Common myeloid progenitor, CD34-positive (primary cell): ENCODE data around the gene TYRP1.
"Not testable (repeated sequence)": the region's sequence is repeated elsewhere in the genome, so short reads cannot be mapped to it uniquely, and the experiment has no call there.

Experiments used
- CTCF ChIA-PET: fragments of 350-600 bp; sonication (Branson Sonifier 250); formaldehyde crosslinking; loops from one replicate; lab custom pipeline; 2021; ENCODE audit warnings: antibody characterized with exemption; lab: Charles Lee
- POLR2A ChIA-PET: fragments of 350-600 bp; sonication (Branson Sonifier 250); formaldehyde crosslinking; loops from one replicate; lab custom pipeline; 2021; ENCODE audit warnings: antibody characterized with exemption; lab: Charles Lee
- DNase-seq, 3 donors: peaks; one replicate each; pipeline versions ENCODE4 v3.0.0 to v3.0.0-alpha.2; 2013
- H3K27ac ChIP-seq, 2 experiments: 1 replicate in 1 of 2; 2 replicates in 1 of 2; pipeline ENCODE4 v1.7.0; 2013; ENCODE audit warnings: inconsistent platforms in 2 of 2, low read length in 2 of 2, mild to moderate bottlenecking in 2 of 2, low read depth in 1 of 2, moderate library complexity in 1 of 2; ENCODE audit not compliant: severe bottlenecking in 2 of 2, insufficient read depth in 1 of 2, poor library complexity in 1 of 2
- H3K27me3 ChIP-seq, 5 experiments: replicated peaks in 2 of 5; 1 replicate in 3 of 5; 2 replicates in 2 of 5; pipeline versions ENCODE4 v1.6.1 to v1.7.0; 2013; ENCODE audit warnings: low read length in 4 of 5, mild to moderate bottlenecking in 2 of 5, moderate library complexity in 2 of 5, inconsistent platforms in 1 of 5; ENCODE audit not compliant: insufficient read depth in 5 of 5, control insufficient read depth in 4 of 5
- H3K36me3 ChIP-seq, 4 experiments: 1 replicate in 2 of 4; 2 replicates in 2 of 4; pipeline versions ENCODE4 v1.6.1 to v1.7.0; 2013; ENCODE audit warnings: low read length in 3 of 4, control low read depth in 1 of 4, mild to moderate bottlenecking in 1 of 4; ENCODE audit not compliant: control insufficient read depth in 4 of 4, insufficient read depth in 4 of 4
- H3K4me1 ChIP-seq, 4 experiments: 1 replicate in 3 of 4; 2 replicates in 1 of 4; pipeline versions ENCODE4 v1.6.1 to v1.7.1; 2013; ENCODE audit warnings: low read length in 3 of 4, mild to moderate bottlenecking in 3 of 4, control low read depth in 1 of 4, inconsistent platforms in 1 of 4, moderate library complexity in 1 of 4; ENCODE audit not compliant: control insufficient read depth in 4 of 4, insufficient read depth in 4 of 4; ENCODE audit errors: control extremely low read depth in 1 of 4
- H3K4me3 ChIP-seq, 7 experiments: 1 replicate in 4 of 7; 2 replicates in 3 of 7; pipeline versions ENCODE4 v1.5.1 to v1.7.0; 2013; ENCODE audit warnings: mild to moderate bottlenecking in 7 of 7, low read length in 6 of 7, moderate library complexity in 6 of 7, inconsistent platforms in 2 of 7, low read depth in 2 of 7, control low read depth in 1 of 7; ENCODE audit not compliant: insufficient read depth in 4 of 7, control insufficient read depth in 1 of 7; ENCODE audit errors: extremely low read depth in 1 of 7
- H3K9me3 ChIP-seq, 5 experiments: 1 replicate in 4 of 5; 2 replicates in 1 of 5; pipeline versions ENCODE4 v1.6.1 to v1.7.1; 2013; ENCODE audit warnings: low read length in 4 of 5, mild to moderate bottlenecking in 2 of 5, inconsistent platforms in 1 of 5, low read depth in 1 of 5, moderate library complexity in 1 of 5; ENCODE audit not compliant: control insufficient read depth in 4 of 5, insufficient read depth in 2 of 5; ENCODE audit errors: control extremely low read depth in 1 of 5
- WGBS: methylation state at CpG from one replicate; pipeline ENCODE4 v1.1.5; 2013; ENCODE audit not compliant: insufficient coverage; 5-methylcytosine and 5-hydroxymethylcytosine counted together

The TYRP1 gene

DNA sequence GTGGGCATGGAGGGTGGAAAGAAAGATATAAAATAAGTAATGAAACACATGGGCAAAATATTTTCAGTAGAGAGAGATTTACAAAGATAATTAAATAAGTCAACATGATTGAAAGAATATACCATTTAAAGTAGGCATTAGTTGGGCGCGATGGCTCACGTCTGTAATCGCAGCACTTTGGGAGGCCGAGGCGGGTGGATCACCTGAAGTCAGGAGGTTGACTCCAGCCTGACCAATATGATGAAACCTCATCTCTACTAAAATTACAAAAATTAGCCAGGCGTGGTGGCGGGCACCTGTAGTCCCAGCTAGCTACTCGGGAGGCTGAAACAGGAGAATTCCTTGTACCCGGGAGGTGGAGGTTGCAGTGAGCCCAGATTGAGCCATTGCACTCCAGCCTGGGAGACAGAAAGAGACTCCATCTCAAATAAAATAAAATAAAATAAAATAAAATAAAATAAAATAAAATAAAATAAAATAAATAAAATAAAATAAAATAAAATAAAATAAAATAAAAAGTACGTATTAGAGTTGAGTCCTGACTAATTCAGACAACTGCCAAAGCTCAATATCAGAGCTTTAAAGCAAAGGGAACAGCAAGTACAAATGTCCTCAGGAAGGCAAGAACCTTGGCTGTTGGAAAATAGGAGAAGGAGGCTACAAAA is 15.6 kb upstream of the TYRP1 start:
- CTCF ChIA-PET, H3K4me3 ChIP-seq, H3K27ac ChIP-seq, H3K9me3 ChIP-seq, H3K36me3 ChIP-seq, H3K4me1 ChIP-seq, POLR2A ChIA-PET, H3K27me3 ChIP-seq, DNase-seq: not testable (repeated sequence)
- 100% methylated on average over 6 of the region's 11 CpGs for WGBS

GRCh38 chr9:12680341-12680740 is 12.8 kb upstream of the TYRP1 start:
- Histone ChIP-seq H3K36me3 (no peaks in the 10 kb centered on the region), H3K27ac (no peak overlapping the region), H3K4me3 (no peak overlapping the region), H3K27me3 (no peaks in the 10 kb centered on the region), H3K9me3 (peaks cover 0 to 2% (median 0%) of the 10 kb centered on the region in 5 experiments), H3K4me1 (no peaks in the 10 kb centered on the region)
- POLR2A ChIA-PET: no interaction called here
- 88% methylated on average over 1 of the region's 2 CpGs for WGBS
- CTCF ChIA-PET: interaction anchor here (1.0 kb wide), 1 partner anchor 18 kb away, joined by 4 read pairs; no protein-coding TSS in a partner anchor
- no peak for DNase-seq

- Histone ChIP-seq H3K27me3 (no peaks in the 10 kb centered on the region), H3K27ac (no peak overlapping the region), H3K4me1 (no peaks in the 10 kb centered on the region), H3K36me3 (no peaks in the 10 kb centered on the region), H3K9me3 (peaks cover 0 to 2% (median 0%) of the 10 kb centered on the region in 5 experiments), H3K4me3 (no peak overlapping the region)
- DNase-seq: no peak
- ChIA-PET CTCF (interaction anchor here (1.0 kb wide), 1 partner anchor 18 kb away, joined by 4 read pairs; no protein-coding TSS in a partner anchor), POLR2A (no interaction called here)
- 100% methylated on average over 1 of the region's 3 CpGs for WGBS
Observed at GRCh38 chr9:12680757-12681156, 12.4 kb upstream of the TYRP1 start.

GRCh38 chr9:12681620-12682019 is 11.6 kb upstream of the TYRP1 start:
- Histone ChIP-seq H3K36me3 (no peaks in the 10 kb centered on the region), H3K4me3 (no peak overlapping the region), H3K9me3 (peaks cover 0 to 2% (median 0%) of the 10 kb centered on the region in 5 experiments), H3K27me3 (no peaks in the 10 kb centered on the region), H3K4me1 (no peaks in the 10 kb centered on the region), H3K27ac (no peak overlapping the region)
- ChIA-PET POLR2A (no interaction called here), CTCF (no interaction called here)
- no peak for DNase-seq

GRCh38 chr9:12684974-12685373 is 8.2 kb upstream of the TYRP1 start:
- no peak overlapping the region for H3K27ac ChIP-seq
- DNase-seq: no peak

DNA sequence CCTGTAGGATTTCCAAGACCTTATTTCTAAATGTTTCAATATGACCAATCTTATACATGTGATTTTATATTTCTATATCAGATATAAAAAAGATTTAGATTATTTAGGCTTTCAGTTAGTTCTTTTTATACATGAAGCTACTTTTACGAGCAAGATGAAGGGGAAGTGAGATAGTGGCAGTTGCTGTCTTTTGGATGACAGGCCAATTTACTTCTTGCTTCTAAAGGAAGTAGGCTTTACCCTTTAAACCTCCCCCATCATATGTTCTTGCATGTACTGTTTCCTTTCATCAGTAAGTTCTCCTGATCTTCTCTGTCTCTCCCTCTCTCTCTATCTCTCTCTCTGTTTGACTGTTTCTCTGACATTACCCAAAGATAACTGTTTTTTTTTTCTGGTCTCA is 4.0 kb upstream of the TYRP1 start:
- CTCF ChIA-PET: interaction anchor here (0.6 kb wide), 1 partner anchor 94 kb away, joined by 3 read pairs; no protein-coding TSS in a partner anchor
- Histone ChIP-seq H3K9me3 (no peaks in the 10 kb centered on the region), H3K27me3 (no peaks in the 10 kb centered on the region), H3K4me3 (no peak overlapping the region), H3K4me1 (peaks cover 0 to 17% (median 4%) of the 10 kb centered on the region in 4 experiments), H3K27ac (no peak overlapping the region), H3K36me3 (no peaks in the 10 kb centered on the region)
- DNase-seq: peak in 2 of 3 donors; percentile 65 to 83
- POLR2A ChIA-PET: no interaction called here
- WGBS: no CpG with 5 or more reads among the region's 1 CpG

More at GRCh38 chr9:12684974-12685373, 8.2 kb upstream of the TYRP1 start:
- ChIA-PET CTCF (no interaction called here), POLR2A (no interaction called here)
- no peaks in the 10 kb centered on the region for H3K27me3 ChIP-seq
- peaks cover 0 to 16% (median 3%) of the 10 kb centered on the region in 4 experiments for H3K4me1 ChIP-seq
- no peak overlapping the region for H3K4me3 ChIP-seq
- H3K36me3 ChIP-seq: no peaks in the 10 kb centered on the region
- peaks cover 0 to 2% (median 0%) of the 10 kb centered on the region in 5 experiments for H3K9me3 ChIP-seq
- no CpG with 5 or more reads among the region's 1 CpG for WGBS

GRCh38 chr9:12694013-12694412 is 828 bp downstream of the TYRP1 start:
- peaks cover 0 to 1% (median 0%) of the 10 kb centered on the region in 5 experiments for H3K9me3 ChIP-seq
- ChIA-PET POLR2A (no interaction called here), CTCF (no interaction called here)
- peaks cover 9 to 42% (median 19%) of the 10 kb centered on the region in 4 experiments for H3K4me1 ChIP-seq
- no peak overlapping the region for H3K27ac ChIP-seq
- H3K4me3 ChIP-seq: no peak overlapping the region
- no peaks in the 10 kb centered on the region for H3K36me3 ChIP-seq
- WGBS: 91% methylated on average over 7 of the region's 8 CpGs
- no peaks in the 10 kb centered on the region for H3K27me3 ChIP-seq
- DNase-seq: no peak
